Measurements from ENCODE around the gene MAGI1.

Gene MAGI1

DNA sequence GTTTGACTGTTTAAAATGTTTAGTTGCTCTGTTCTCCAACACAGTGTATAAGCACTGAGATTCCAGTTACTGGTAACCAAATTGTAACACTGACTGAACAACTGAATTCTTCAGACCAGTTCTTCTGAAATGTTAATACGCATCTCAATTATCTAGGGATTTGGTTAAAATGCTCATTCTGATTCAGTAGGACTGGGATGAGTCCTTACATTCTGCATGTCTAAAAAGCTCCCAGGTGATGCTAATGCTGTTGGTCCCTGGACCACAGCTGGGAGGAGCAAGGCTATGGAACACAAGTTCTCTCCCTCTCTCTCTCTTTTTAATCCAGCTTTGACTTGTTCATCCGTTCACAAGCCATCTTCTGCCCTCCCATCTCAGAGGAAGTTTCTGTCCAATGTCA, 380.3 kb downstream of the MAGI1 start:
- DNase-seq, result no peak

- no peak for DNase-seq
These were observed 383.7 kb downstream of the MAGI1 start for GRCh38 chr3:65655061-65655460.

GRCh38 chr3:65653731-65654130, 385.0 kb downstream of the MAGI1 start:
- no peak for DNase-seq

DNA sequence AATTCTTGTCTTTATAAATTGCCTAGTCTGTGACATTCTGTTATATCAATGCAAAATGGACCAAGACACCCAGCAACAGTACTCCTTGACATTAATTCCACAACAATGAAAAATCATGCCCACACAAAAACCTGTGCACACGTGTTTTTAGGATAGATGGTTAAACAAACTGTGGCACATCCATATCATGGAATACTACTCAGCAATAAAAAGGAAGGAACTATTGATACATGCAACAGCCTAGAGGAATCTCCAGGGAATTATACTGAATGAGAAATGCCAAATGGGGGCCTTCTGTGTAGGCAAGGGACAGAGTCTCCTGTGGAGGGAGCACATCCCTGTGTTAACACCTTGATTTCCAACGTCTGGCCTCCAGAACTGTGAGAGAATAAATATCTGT, 388.5 kb downstream of the MAGI1 start:
- no peak for DNase-seq

DNA sequence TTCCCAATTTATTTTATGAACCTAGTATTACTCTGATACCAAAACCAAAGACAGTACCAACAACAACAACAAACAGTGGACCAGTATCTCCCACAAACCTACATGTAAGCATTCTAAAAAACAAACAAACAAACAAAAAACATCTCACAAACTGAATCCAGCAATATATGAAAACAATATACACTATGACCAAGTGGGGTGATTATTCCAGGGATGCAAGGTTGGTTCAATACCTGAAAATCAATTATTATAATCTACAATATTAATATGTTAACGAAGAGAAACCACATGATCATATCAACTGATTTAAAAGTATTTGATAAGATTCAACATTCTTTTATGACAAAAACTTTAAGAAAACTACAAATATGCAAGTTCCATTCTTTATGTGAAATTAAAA, 391.3 kb downstream of the MAGI1 start:
- DNase-seq, result no peak

DNA sequence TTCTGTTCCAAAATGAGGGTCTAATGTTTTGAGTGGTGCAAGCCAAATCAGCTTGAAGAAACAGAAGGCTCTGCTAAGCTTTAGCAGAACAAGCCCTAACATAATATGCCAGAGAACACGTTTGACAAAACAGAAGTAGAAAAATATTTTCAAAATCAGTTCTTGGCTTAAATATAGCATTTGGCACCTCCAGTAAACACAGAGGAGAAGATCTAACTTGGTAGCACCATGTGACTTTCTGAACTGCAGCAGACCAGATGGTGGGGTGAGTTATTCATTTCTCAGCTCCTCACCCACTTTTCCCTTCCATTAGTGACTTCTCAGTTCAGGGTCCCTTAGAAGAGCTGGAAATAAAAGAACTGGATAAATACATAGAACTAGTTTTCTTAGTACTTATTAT, 395.8 kb downstream of the MAGI1 start:
- no peak for DNase-seq

GRCh38 chr3:65641777-65642176, 396.9 kb downstream of the MAGI1 start:
- DNase-seq, result no peak

DNA sequence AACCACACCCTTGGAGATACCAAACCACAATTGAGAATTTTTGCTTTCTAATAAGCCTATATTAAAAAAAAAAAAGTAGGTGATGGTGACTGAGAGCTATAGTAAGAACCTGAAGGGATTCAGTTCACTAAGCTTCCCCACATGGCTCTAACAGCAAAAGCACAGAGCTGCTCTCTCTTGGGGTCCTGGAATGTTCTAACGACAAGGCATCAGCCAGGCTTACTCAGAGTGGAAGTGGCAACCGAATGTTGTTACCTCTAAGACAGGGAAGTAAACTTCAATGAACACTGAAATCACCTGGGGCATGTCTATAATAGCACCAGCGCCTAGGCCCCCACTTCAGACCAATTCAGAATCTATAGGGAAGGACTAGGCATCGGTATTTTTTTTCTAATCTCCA, 397.7 kb downstream of the MAGI1 start:
- DNase-seq, result no peak

DNA sequence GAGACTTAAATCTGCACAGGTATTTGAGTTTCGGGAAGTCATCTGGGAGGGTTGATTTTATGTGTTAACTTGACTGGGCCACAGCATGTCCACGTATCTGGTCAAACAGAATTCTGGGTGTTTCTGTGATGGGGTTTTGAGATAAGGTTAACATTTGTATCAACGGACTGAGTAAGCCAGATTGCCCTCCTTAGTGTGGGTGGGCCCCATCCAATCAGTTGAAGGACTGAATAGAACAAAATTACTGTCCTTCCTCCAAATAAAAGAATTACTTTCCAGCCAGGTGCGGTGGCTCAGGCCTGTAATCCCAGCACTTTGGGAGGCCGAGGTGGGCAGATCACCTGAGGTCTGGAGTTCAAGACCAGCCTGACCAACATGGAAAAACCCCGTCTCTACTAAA, 399.3 kb downstream of the MAGI1 start:
- DNase-seq, result no peak

DNA sequence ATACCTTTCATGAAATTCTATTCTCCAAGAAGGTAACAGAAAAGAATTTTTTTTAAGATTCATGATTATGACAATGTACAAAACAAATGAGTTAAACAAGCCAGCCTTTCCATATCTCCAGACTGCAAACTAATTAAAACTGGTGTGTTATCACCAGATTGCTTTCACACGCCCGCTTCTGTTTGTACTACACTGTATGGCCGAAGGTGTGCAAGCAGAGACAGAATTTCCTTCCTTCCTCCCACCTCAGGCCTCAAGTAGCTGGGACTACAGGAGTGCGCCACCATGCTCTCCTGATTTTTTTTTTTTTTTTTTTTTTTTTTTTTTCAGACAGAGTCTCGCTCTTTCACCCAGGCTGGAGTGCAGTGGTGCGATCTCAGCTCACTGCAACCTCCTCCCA, 400.4 kb downstream of the MAGI1 start:
- no peak for DNase-seq

DNA sequence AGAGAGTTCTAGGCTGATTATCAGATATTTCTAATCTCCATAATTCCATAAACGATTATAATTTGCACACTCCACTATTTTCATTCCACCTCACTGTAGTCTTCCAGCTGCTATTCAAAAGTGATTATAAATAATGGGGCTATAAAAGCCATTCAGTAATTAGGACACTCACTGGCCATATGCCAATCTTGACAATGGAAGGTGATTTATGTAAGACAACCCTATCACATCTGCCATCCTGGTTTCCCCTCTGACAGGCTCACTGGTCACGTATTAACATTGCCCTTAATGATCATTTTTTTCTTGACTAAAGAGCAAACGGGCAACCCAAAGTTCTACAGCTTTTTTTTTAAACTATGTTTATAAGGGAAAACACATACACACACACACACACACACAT, 402.4 kb downstream of the MAGI1 start:
- DNase-seq, result no peak

DNA sequence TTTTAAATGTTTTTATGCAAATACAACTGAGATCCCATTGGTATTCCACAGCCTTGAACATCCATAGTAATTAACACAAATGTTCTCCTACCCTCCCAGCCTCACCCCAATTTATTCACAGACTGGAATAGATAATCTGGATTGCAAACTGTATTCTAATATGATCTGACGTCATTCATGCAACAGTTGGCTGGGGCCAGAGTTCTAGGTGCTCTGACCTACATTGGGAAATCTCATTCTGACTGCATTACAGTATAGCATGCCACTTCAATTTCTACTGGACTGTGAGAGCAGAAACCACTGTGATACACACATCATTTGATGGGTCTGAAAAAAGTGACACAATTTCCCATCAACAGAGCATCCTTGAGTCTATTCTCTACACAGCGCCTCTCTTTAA, 403.1 kb downstream of the MAGI1 start:
- no peak for DNase-seq

DNA sequence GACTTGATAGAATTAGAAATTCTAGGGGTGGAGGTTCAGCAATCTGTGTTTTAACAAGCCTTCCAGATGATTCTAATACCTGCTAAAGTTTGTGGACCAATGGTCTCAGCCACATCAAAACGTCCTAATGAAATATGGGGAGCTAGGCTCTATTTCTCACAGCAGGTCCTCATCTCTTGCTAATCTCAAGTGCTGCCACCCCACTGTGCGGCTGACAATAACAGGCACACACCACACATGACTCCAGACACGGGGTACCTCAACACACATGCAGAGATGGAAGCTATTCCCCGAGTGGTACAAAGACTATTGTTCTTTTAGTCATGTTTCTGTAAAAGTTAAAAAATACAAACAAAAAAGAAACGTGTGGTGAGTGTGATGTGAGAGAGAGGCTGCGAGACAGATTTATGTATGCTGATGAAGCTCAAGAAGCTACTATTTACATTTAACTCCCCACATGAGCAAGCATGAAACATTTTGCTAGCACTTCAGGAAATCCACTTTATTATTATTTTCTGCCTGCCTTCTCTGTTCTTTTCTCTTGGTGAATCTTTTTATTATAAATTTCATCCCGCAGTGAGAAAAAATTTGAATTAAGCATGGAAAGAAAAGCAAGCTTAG, 405.6 kb downstream of the MAGI1 start:
- no peak for DNase-seq

DNA sequence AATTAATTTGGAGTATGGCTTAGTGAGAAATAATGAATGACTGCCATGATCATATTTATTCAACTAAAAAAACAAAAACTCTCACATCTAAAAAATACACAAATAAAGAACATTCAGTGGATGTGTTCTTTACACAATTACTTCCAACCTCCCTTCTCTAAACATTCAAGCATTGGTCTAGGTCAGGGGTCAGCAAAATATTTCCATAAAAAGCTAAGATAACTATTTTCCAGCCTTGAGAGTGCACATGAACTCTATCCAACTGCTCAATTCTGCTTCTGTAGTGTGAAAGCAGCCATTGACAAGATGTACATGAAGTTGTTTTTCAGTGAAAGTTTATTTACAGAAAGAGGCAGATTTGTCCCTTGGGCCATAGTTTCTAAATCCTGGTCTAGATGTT, 406.3 kb downstream of the MAGI1 start:
- DNase-seq, result no peak

DNA sequence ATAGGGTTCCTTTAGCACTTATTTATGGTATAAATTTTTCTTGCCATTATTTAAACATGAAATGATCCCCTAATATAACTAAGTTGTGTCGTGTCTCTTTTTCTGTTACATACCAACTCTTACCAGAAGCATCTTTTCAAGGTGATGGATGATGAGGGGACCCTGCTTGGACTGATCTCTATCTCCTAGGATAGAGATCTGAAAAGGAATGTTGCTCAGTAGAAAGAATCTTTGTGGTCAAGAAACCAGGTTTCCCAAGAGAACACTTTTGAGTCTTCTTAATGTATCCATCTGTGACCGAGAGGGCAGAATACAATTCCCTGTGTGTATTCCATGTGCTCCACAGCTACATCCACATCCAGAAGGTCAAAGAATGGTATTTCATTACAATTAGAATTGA, 409.7 kb downstream of the MAGI1 start:
- DNase-seq, result no peak

GRCh38 chr3:65627062-65627461, 411.7 kb downstream of the MAGI1 start:
- no peak for DNase-seq

DNA sequence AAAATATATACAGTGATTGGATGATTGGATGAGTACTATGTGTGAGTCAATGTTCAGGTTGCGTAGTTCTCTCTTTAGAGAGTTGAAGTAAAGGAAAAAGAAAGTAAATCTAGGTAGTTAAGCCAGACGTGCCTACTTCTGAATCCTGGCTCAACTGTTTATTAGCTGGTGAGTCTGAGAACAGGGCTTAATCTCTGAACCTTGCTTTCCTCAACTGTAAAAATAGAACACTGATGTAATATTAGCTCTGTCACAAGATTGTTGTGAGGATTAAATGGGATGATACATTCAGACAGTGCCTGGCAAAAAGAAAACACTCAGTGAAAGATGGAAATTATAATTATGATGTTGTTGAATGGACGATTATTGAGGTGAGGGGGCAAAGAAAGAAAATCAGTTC, 413.4 kb downstream of the MAGI1 start:
- DNase-seq, result no peak

DNA sequence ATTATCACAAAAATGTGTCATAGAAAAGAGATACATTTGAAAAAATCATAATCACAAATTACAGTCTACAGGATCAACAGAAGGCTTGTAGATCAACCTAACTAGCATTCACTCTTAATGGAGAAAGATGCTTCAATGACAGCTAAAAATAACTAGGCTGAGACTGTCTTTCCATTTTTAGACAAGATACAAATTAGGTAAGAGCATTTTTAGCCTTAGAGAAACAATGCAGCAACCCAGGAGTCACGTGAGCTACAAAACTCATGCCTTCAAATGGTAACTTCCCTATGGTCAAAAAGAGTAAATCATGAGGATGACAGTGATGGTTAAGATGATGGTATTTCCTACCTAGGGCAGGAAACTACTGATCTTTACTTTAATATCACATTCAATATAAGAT, 415.4 kb downstream of the MAGI1 start:
- no peak for DNase-seq

DNA sequence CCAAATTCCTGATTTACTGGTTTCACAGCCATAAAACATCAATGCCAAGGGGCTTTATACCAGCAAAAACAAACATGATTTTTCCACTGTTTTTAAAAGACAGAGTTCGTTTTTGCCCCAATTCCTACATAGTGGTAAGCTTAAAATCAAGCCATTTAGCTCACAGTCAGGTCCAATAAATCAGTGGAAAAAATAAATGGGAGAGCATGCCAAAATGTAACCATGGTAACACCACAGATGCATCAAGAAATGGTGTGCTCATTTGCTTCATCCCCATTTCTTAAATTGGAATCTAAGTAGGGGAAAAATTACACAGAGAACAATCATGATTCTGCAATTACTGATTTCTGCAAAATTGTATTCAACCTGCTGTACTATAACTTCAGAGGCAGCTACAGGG, 418.8 kb downstream of the MAGI1 start:
- DNase-seq, result no peak

- no peak for DNase-seq
These were observed 419.3 kb downstream of the MAGI1 start for GRCh38 chr3:65619451-65619881.

GRCh38 chr3:65618599-65618998, 420.1 kb downstream of the MAGI1 start:
- no peak for DNase-seq

DNA sequence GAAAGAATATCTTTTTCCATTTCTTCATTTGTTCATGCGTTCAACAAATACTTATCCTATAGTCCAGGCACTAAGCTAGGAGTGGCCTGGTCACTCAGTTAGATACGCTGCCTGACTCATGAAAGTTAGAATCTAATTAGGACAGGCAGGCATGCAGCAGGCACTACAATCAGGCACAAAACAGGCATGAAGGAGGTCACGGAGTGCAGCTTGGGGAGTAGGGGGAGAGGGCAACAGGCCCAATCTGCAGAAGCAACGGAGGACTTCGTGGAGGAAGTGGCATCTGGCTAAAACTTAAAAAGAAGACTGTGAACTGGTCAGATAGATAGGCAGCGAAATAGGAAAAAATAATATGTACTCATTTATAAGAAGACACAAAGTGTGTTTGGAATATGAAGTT, 420.9 kb downstream of the MAGI1 start:
- DNase-seq, result no peak

DNA sequence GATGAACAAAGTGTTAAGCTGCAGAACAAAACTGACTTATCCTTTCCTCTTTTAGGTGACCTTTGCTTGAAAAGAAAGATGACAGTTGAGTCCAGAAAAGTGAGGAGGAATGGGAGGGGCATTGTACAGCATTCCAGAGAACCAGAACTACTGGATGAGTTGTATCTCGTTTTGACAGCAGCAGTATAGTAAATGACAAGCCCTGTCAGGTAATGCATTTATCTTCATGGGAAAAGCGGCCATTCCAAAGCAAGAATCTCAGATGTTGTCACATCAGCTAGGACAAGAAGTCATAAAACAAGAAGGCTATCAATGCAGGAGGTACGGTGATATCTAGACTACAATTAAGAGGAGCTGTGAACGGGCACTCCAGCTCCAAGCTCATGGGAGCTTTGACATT, 421.5 kb downstream of the MAGI1 start:
- DNase-seq, result no peak

- DNase-seq, result no peak
These were observed 422.2 kb downstream of the MAGI1 start for GRCh38 chr3:65616563-65616962.

- no peak for DNase-seq
These were observed 423.4 kb downstream of the MAGI1 start for GRCh38 chr3:65615329-65615728.

DNA sequence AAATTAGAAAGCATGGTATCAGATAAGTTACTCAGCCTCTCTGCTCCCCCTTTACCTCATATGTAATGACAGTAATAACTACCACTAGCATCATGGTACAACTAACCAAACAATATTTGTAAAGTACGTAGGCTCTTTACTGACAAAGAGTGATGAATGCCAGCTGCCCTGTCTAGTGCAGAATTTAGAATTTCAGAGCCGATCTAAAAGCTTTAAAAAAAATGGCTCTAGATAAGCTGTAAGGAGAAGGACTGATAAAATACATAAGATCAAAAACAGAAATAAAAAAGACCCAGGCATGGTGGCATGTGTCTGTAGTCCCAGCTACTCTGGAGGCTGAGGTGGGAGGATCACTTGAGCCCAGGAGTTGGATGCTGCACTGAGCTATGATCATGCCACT, 424.1 kb downstream of the MAGI1 start:
- no peak for DNase-seq
